Endothelial cell of umbilical vein (primary cell): Measurements from ENCODE around the gene POPDC3. TPM values are rescaled to one million over a fixed set of nuclear protein-coding genes. Genes with fewer than 3 reads are reported as not detected.

ENCODE experiments used
- BruUV-seq: library from RNA; stranded (reverse); fragments of 400-500 nt; replicated peaks from 2 replicates; lab custom pipeline; 2021; lab: Mats Ljungman, UMichigan
- CTCF ChIA-PET: fragments of 300-600, 350-600 bp; sonication (Branson Sonifier 250); formaldehyde crosslinking; loops from one replicate; lab custom pipeline; 2021; ENCODE audit warnings: antibody characterized with exemption, inconsistent platforms; lab: Charles Lee
- POLR2A ChIA-PET: fragments of 300-600, 350-600 bp; sonication (Branson Sonifier 250); formaldehyde crosslinking; loops from one replicate; lab custom pipeline; 2021; ENCODE audit warnings: antibody characterized with exemption, inconsistent platforms; lab: Charles Lee
- DNase-seq: peaks from one replicate; pipeline ENCODE4 v3.0.0-alpha.2; 2011; ENCODE audit warnings: low read depth, low spot score
- FAIRE-seq: peaks from 2 replicates; lab custom pipeline; 2011; peaks lifted over from hg19 to GRCh38; lab: Jason Lieb, UNC
- H2AFZ ChIP-seq: 2 replicates; pipeline ENCODE4 v1.6.0; 2012; ENCODE audit warnings: low read depth, low read length, control low read depth, inconsistent platforms
- H3K27ac ChIP-seq: 2 replicates; pipeline ENCODE4 v1.5.1; 2011; ENCODE audit warnings: low read depth, mild to moderate bottlenecking, control low read depth, low read length, moderate library complexity; ENCODE audit not compliant: insufficient read depth
- H3K27me3 ChIP-seq, 2 experiments: 2 replicates each; pipeline versions ENCODE4 v1.6.0 to v1.6.1; 2011; ENCODE audit warnings: low read length in 2 of 2, mixed read lengths in 1 of 2; ENCODE audit not compliant: control insufficient read depth in 2 of 2, insufficient read depth in 2 of 2
- H3K36me3 ChIP-seq, 2 experiments: 2 replicates in 1 of 2; 3 replicates in 1 of 2; pipeline ENCODE4 v1.5.1; 2011; ENCODE audit warnings: low read length in 2 of 2, mild to moderate bottlenecking in 1 of 2, moderate library complexity in 1 of 2; ENCODE audit not compliant: control insufficient read depth in 2 of 2, insufficient read depth in 2 of 2; ENCODE audit errors: extremely low read depth in 1 of 2
- H3K4me1 ChIP-seq: 3 replicates; pipeline ENCODE4 v1.5.1; 2011; ENCODE audit warnings: mild to moderate bottlenecking, low read length; ENCODE audit not compliant: control insufficient read depth, insufficient read depth; ENCODE audit errors: extremely low read depth
- H3K4me2 ChIP-seq: 2 replicates; pipeline ENCODE4 v1.6.1; 2011; ENCODE audit warnings: low read length, control low read depth, mixed read lengths; ENCODE audit not compliant: insufficient read depth
- H3K4me3 ChIP-seq, 3 experiments: fragments of 200-600 bp in 1 of 3; sonication (generic), shearing (Covaris generic) in 1 of 3; replicated peaks in 1 of 3; 2 replicates each; pipeline ENCODE4 v1.5.1; 2011 to 2016; ENCODE audit warnings: control low read depth in 3 of 3, low read length in 3 of 3, mild to moderate bottlenecking in 2 of 3, inconsistent platforms in 1 of 3, low read depth in 1 of 3, moderate library complexity in 1 of 3; ENCODE audit not compliant: insufficient read depth in 1 of 3
- H3K79me2 ChIP-seq: 2 replicates; pipeline ENCODE4 v1.6.0; 2012; ENCODE audit warnings: low read length, inconsistent platforms; ENCODE audit not compliant: control insufficient read depth, insufficient read depth
- H3K9ac ChIP-seq: replicated peaks from 2 replicates; pipeline ENCODE3; 2011; ENCODE audit warnings: low read length, control low read depth; ENCODE audit not compliant: insufficient read depth; ENCODE audit errors: extremely low read depth
- H3K9me1 ChIP-seq: replicated peaks from 3 replicates; pipeline ENCODE4 v1.6.0; 2011; ENCODE audit warnings: mild to moderate bottlenecking, low read length; ENCODE audit not compliant: control insufficient read depth, insufficient read depth; ENCODE audit errors: extremely low read depth
- H3K9me3 ChIP-seq: replicated peaks from 2 replicates; pipeline ENCODE4 v1.5.1; 2012; ENCODE audit warnings: low read length, inconsistent platforms; ENCODE audit not compliant: control insufficient read depth, insufficient read depth
- H4K20me1 ChIP-seq: replicated peaks from 2 replicates; pipeline ENCODE3; 2011; ENCODE audit warnings: mild to moderate bottlenecking, low read length; ENCODE audit not compliant: control insufficient read depth, insufficient read depth; ENCODE audit errors: extremely low read depth
- EZH2 ChIP-seq: IDR thresholded peaks from 2 replicates; pipeline ENCODE4 v1.6.1; 2012; ENCODE audit warnings: borderline replicate concordance, low read depth, mild to moderate bottlenecking, moderate library complexity, low read length, inconsistent platforms; ENCODE audit not compliant: severe bottlenecking
- FOS ChIP-seq: IDR thresholded peaks from 2 replicates; pipeline ENCODE4 v1.6.1; 2011; ENCODE audit warnings: mild to moderate bottlenecking, low read length, moderate library complexity, borderline replicate concordance; ENCODE audit not compliant: insufficient read depth
- GATA2 ChIP-seq: IDR thresholded peaks from 2 replicates; pipeline ENCODE4 v1.7.0; 2011; ENCODE audit warnings: low read depth, mild to moderate bottlenecking, moderate library complexity, mixed read lengths, low read length; ENCODE audit not compliant: insufficient read length, insufficient read depth
- JUN ChIP-seq: IDR thresholded peaks from 2 replicates; pipeline ENCODE4 v1.6.1; 2011; ENCODE audit warnings: borderline replicate concordance, low read depth; ENCODE audit not compliant: insufficient read length, insufficient read depth
- MYC ChIP-seq: IDR thresholded peaks from one replicate; pipeline ENCODE4 v1.6.1; 2011; ENCODE audit warnings: mild to moderate bottlenecking, low read depth, low read length
- POLR2A ChIP-seq: IDR thresholded peaks from 2 replicates; pipeline ENCODE4 v1.6.1; 2012; ENCODE audit warnings: low read depth, mild to moderate bottlenecking, control low read depth, low read length
- POLR2AphosphoS5 ChIP-seq: IDR thresholded peaks from 2 replicates; pipeline ENCODE4 v1.6.1; 2012; ENCODE audit warnings: low read depth, mild to moderate bottlenecking, control low read depth, low read length, moderate library complexity; ENCODE audit not compliant: insufficient read depth
- dilution Hi-C: fragments of 300-500 bp; cut with MboI; formaldehyde crosslinking; loops from one replicate; pipeline ENCODE4 v1.15.0; 2019; ENCODE audit warnings: low sequenced_read_pairs; ENCODE audit not compliant: extremely low pct_ligation_motif_present
- intact Hi-C: fragments of 100-400 bp; cut with micrococcal nuclease; formaldehyde crosslinking; loops from one replicate; pipeline ENCODE4 v1.10.0; 2022
- polyA plus RNA-seq, 4 experiments: library from polyadenylated mRNA; depleted of rRNA in 3 of 4; stranded (reverse) in 3 of 4; unstranded in 1 of 4; fragments of >200 nt; gene quantifications; 2 replicates each; pipeline versions ENCODE4 v1.2.1 to v1.2.3, GENCODE V29; 2011 to 2012; ENCODE audit warnings: missing spikeins in 1 of 4
- total RNA-seq: library from RNA; stranded (reverse); gene quantifications from 2 replicates; pipeline ENCODE4 v1.2.3, GENCODE V29; 2021
- TF ChIP-seq, protein P1 (sequence below): IDR thresholded peaks from 2 replicates; pipeline ENCODE4 v1.6.1; 2011; ENCODE audit not compliant: insufficient read depth, insufficient read length
- TF ChIP-seq, protein P2 (sequence below), 2 donors: IDR thresholded peaks; 1 replicate in 1 of 2; 2 replicates in 1 of 2; pipeline ENCODE4 v1.5.1; 2011; ENCODE audit warnings: low read length in 2 of 2, mild to moderate bottlenecking in 2 of 2, moderate library complexity in 2 of 2, control low read depth in 1 of 2, inconsistent platforms in 1 of 2, low read depth in 1 of 2; ENCODE audit not compliant: insufficient read depth in 1 of 2; ENCODE audit errors: extremely low read depth in 1 of 2

Gene POPDC3
- total and polyA plus RNA-seq, 2 donors (not counting 3 experiments of a cell fraction or from before 2014, with no cell fraction given), result 1.6 to 1.7 TPM

DNA sequence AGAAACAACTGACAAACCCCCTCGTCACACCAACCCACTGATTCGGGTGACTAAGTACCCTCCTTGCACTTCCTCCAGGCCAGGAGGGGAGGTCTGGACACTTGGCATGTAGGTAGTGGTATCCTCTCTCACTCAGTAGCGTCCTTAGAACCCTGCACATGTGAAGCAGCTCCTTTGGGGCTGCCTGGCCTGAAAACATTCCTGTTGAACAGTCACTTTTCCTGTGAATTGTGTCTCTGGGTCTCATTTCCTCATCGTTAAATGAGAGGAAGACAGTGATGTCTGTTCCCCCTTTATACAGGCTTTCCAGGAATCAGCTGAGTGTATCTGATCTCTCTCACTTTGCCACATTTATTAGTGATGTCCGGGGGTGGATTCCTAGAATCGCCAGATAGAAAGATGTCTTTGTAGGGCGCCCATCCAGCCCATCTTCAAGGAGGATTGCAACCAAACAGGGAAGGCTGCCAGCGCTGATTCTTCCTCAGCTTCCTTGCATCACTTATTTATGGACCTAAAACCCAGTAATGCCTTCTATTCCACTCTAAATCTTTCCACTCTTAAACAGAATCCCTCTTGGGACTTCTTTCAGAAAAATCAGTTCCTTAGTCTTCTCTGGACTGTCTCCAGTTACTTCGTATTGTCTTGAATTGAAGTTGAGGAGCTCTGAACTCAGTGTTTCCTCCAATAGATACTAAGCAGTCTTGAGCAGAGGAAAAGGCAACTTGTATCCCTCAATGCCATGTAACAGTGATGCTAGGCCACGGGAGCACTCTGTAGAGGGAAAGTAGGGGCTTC is 9.4 kb upstream of the POPDC3 start:
- Histone ChIP-seq H3K79me2 (no peaks in the 10 kb centered on the region), H3K27me3 (no peaks in the 10 kb centered on the region), H3K4me2 (peak overlapping the region; percentile 67), H3K9ac (peak overlapping the region; percentile 35), H3K9me3 (no peaks in the 10 kb centered on the region), H3K4me1 (peaks cover 31% of the 10 kb centered on the region), H3K9me1 (no peaks in the 10 kb centered on the region), H3K27ac (peak overlapping the region; percentile 60), H2AFZ (peak overlapping the region; percentile 86), H3K4me3 (no peak overlapping the region), H4K20me1 (no peaks in the 10 kb centered on the region), H3K36me3 (no peaks in the 10 kb centered on the region)
- dilution Hi-C loops, result no loop called here
- intact Hi-C loops, result no loop called here
- DNase-seq, result peak; percentile 41
- no peak for TF ChIP-seq MYC
- peak; percentile 50 for TF ChIP-seq FOS
- TF ChIP-seq POLR2AphosphoS5, result no peak
- TF ChIP-seq, protein P1, sequence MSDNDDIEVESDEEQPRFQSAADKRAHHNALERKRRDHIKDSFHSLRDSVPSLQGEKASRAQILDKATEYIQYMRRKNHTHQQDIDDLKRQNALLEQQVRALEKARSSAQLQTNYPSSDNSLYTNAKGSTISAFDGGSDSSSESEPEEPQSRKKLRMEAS, result no peak
- TF ChIP-seq EZH2, result no peak
- TF ChIP-seq GATA2, result peak; percentile 43
- peak; percentile 38 for TF ChIP-seq JUN
- TF ChIP-seq, protein P2, sequence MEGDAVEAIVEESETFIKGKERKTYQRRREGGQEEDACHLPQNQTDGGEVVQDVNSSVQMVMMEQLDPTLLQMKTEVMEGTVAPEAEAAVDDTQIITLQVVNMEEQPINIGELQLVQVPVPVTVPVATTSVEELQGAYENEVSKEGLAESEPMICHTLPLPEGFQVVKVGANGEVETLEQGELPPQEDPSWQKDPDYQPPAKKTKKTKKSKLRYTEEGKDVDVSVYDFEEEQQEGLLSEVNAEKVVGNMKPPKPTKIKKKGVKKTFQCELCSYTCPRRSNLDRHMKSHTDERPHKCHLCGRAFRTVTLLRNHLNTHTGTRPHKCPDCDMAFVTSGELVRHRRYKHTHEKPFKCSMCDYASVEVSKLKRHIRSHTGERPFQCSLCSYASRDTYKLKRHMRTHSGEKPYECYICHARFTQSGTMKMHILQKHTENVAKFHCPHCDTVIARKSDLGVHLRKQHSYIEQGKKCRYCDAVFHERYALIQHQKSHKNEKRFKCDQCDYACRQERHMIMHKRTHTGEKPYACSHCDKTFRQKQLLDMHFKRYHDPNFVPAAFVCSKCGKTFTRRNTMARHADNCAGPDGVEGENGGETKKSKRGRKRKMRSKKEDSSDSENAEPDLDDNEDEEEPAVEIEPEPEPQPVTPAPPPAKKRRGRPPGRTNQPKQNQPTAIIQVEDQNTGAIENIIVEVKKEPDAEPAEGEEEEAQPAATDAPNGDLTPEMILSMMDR (IDR thresholded peaks at IDR 0.05; ENCODE audit: extremely low read depth in 1 of 2, insufficient read depth in 1 of 2, low read depth in 1 of 2, low read length in 2 of 2), result no peak
- TF ChIP-seq POLR2A, result no peak
- ChIA-PET CTCF (interaction anchor here (1.8 to 2.2 kb wide), 2 partner anchors 21 to 101 kb away, joined by 4 to 9 read pairs; no protein-coding TSS in a partner anchor), POLR2A (no interaction called here)
- BruUV-seq, result no TSS peak
- peak; percentile 55 for FAIRE-seq
